ENCODE measurements around the gene CR1L. TPM values are rescaled to one million over a fixed set of nuclear protein-coding genes. Genes with fewer than 3 reads are reported as not detected.

Gene CR1L
- not detected in 2 replicates for total RNA-seq

GRCh38 chr1:207644852-207645634, at the start of gene CR1L:
TSS of gene CR1L (plus strand) at chr1:207645133. CDS start at chr1:207645234, 101 bp downstream.

DNA sequence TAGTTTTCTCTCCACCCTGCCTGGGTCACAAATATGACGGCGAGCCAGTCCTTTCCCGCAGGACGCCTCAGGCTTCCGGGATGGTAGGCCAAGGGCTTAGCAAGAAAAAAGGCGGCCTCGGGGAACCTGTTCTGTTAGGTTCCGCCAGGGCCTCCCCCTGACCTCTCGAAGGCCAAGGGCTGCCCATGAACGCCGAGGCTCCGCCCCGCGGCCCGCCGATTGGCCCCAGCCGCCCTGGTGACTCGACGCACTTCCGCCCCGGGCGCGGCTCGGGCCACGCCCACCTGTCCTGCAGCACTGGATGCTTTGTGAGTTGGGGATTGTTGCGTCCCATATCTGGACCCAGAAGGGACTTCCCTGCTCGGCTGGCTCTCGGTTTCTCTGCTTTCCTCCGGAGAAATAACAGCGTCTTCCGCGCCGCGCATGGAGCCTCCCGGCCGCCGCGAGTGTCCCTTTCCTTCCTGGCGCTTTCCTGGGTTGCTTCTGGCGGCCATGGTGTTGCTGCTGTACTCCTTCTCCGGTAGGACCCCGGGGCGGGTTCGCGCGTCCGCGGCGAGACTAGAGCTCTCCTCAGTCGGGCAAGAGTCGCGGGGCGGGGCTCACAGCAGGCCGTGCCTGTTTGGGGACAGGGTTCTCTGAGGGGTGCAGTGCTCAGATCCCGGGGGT, 107.0 kb downstream of the CR1L start, which contains the start of gene CD46:
Gene CD46 (plus strand): TSS at position 265 of the 666 bp plus-strand sequence. CDS start 159 bp downstream, at position 424.

Other genes with a start within 250 kb of the CR1L start
- not detected in 2 replicates for gene CR2, start 190.8 kb upstream of the CR1L start, total RNA-seq
- gene CR1, start 149.0 kb upstream of the CR1L start, total RNA-seq, result not detected in 2 replicates
- 139 and 239 TPM in 2 replicates for gene CD46, start 106.9 kb downstream of the CR1L start, total RNA-seq

All from endothelial cell of coronary artery (primary cell).